ENCODE measurements around the gene PAPPA2. TPM values are rescaled to one million over a fixed set of nuclear protein-coding genes. Genes with fewer than 3 reads are reported as not detected.

Gene PAPPA2
- total RNA-seq, 1 donor = 5.8 TPM

- TF ChIP-seq CTCF (IDR thresholded peaks at IDR 0.05; ENCODE audit: extremely low read depth, low read depth, low read length) = no peak
- no peak overlapping the region for H3K4me3 ChIP-seq (ENCODE audit: insufficient read depth, low read length)
- no peaks in the 10 kb centered on the region for H4K20me1 ChIP-seq (ENCODE audit: insufficient read depth, low read length)
- H3K27ac ChIP-seq (ENCODE audit: low read depth, low read length) = no peak overlapping the region
- H3K79me2 ChIP-seq (ENCODE audit: insufficient read depth, low read length) = no peaks in the 10 kb centered on the region
- H3K4me2 ChIP-seq (ENCODE audit: insufficient read depth, low read length) = no peak overlapping the region
- H2AFZ ChIP-seq (ENCODE audit: low read length) = no peak overlapping the region
- H3K9me3 ChIP-seq (ENCODE audit: low read depth, low read length) = no peaks in the 10 kb centered on the region
- no peaks in the 10 kb centered on the region for H3K27me3 ChIP-seq (ENCODE audit: insufficient read depth, low read length)
- DNase-seq (ENCODE audit: insufficient read length, low spot score, missing footprints) = no peak
- no peaks in the 10 kb centered on the region for H3K36me3 ChIP-seq (ENCODE audit: insufficient read depth, low read length)
- H3K4me1 ChIP-seq (ENCODE audit: insufficient read depth, low read length) = no peaks in the 10 kb centered on the region
Measured at GRCh38 chr1:176854758-176855745, 392.1 kb downstream of the PAPPA2 start.

- Histone ChIP-seq H3K4me3 (ENCODE audit: insufficient read depth, low read length) (no peak overlapping the region), H2AFZ (ENCODE audit: low read length) (no peak overlapping the region), H3K9me3 (ENCODE audit: low read depth, low read length) (no peaks in the 10 kb centered on the region), H4K20me1 (ENCODE audit: insufficient read depth, low read length) (no peaks in the 10 kb centered on the region), H3K4me2 (ENCODE audit: insufficient read depth, low read length) (no peak overlapping the region), H3K36me3 (ENCODE audit: insufficient read depth, low read length) (no peaks in the 10 kb centered on the region), H3K27me3 (ENCODE audit: insufficient read depth, low read length) (no peaks in the 10 kb centered on the region), H3K27ac (ENCODE audit: low read depth, low read length) (no peak overlapping the region), H3K4me1 (ENCODE audit: insufficient read depth, low read length) (no peaks in the 10 kb centered on the region), H3K79me2 (ENCODE audit: insufficient read depth, low read length) (no peaks in the 10 kb centered on the region)
- DNase-seq (ENCODE audit: insufficient read length, low spot score, missing footprints) = no peak
- no peak for TF ChIP-seq CTCF (IDR thresholded peaks at IDR 0.05; ENCODE audit: extremely low read depth, low read depth, low read length)
Measured at GRCh38 chr1:176857632-176858031, 394.7 kb downstream of the PAPPA2 start.

- no peaks in the 10 kb centered on the region for H3K27me3 ChIP-seq (ENCODE audit: insufficient read depth, low read length)
- H3K9me3 ChIP-seq (ENCODE audit: low read depth, low read length) = no peaks in the 10 kb centered on the region
- H3K4me2 ChIP-seq (ENCODE audit: insufficient read depth, low read length) = no peak overlapping the region
- H4K20me1 ChIP-seq (ENCODE audit: insufficient read depth, low read length) = no peaks in the 10 kb centered on the region
- H3K27ac ChIP-seq (ENCODE audit: low read depth, low read length) = no peak overlapping the region
- H3K79me2 ChIP-seq (ENCODE audit: insufficient read depth, low read length) = no peaks in the 10 kb centered on the region
- H3K4me3 ChIP-seq (ENCODE audit: insufficient read depth, low read length) = no peak overlapping the region
- no peak overlapping the region for H2AFZ ChIP-seq (ENCODE audit: low read length)
- DNase-seq (ENCODE audit: insufficient read length, low spot score, missing footprints) = no peak
- no peak for TF ChIP-seq CTCF (IDR thresholded peaks at IDR 0.05; ENCODE audit: extremely low read depth, low read depth, low read length)
- no peaks in the 10 kb centered on the region for H3K4me1 ChIP-seq (ENCODE audit: insufficient read depth, low read length)
- no peaks in the 10 kb centered on the region for H3K36me3 ChIP-seq (ENCODE audit: insufficient read depth, low read length)
Measured at GRCh38 chr1:176858433-176858916, 395.5 kb downstream of the PAPPA2 start.

- Histone ChIP-seq H3K4me2 (ENCODE audit: insufficient read depth, low read length) (no peak overlapping the region), H3K9me3 (ENCODE audit: low read depth, low read length) (no peaks in the 10 kb centered on the region), H3K27ac (ENCODE audit: low read depth, low read length) (no peak overlapping the region), H3K4me3 (ENCODE audit: insufficient read depth, low read length) (no peak overlapping the region), H4K20me1 (ENCODE audit: insufficient read depth, low read length) (no peaks in the 10 kb centered on the region), H3K4me1 (ENCODE audit: insufficient read depth, low read length) (no peaks in the 10 kb centered on the region), H3K27me3 (ENCODE audit: insufficient read depth, low read length) (no peaks in the 10 kb centered on the region), H3K36me3 (ENCODE audit: insufficient read depth, low read length) (no peaks in the 10 kb centered on the region), H3K79me2 (ENCODE audit: insufficient read depth, low read length) (no peaks in the 10 kb centered on the region), H2AFZ (ENCODE audit: low read length) (no peak overlapping the region)
- DNase-seq (ENCODE audit: insufficient read length, low spot score, missing footprints) = no peak
- no peak for TF ChIP-seq CTCF (IDR thresholded peaks at IDR 0.05; ENCODE audit: extremely low read depth, low read depth, low read length)
Measured at GRCh38 chr1:176863613-176864012, 400.6 kb downstream of the PAPPA2 start.
